Measurements from ENCODE around the gene MUS81. TPM values are rescaled to one million over a fixed set of nuclear protein-coding genes. Genes with fewer than 3 reads are reported as not detected.

Gene MUS81
- total and polyA plus RNA-seq, 2 of the 4 experiments (the other 2 are of a cell fraction), result 23.7 to 47.9 TPM

- Histone ChIP-seq H3K9ac (ENCODE audit: low read depth, low read length) (peak overlapping the region; percentile 78), H3K4me3 (ENCODE audit: insufficient read depth, low read depth, low read length) (peak overlapping the region; percentile 81), H4K5ac (ENCODE audit: low read depth, low read length) (peak overlapping the region; percentile 3; the same call in 1 of the 2 replicates), H3K4me2 (ENCODE audit: low read depth, low read length) (peak overlapping the region; percentile 91), H2AK9ac (replicated peaks; ENCODE audit: low read depth, low read length, poor library complexity) (peak overlapping the region; percentile 98), H3K18ac (ENCODE audit: low read depth, low read length) (no peak overlapping the region), H2AK5ac (ENCODE audit: low read depth, low read length) (peak overlapping the region; percentile 90), H2BK120ac (ENCODE audit: low read depth, low read length) (peak overlapping the region; percentile 11), H3K27ac (ENCODE audit: insufficient read depth, low read length) (peak overlapping the region; percentile 85), H3K9me1 (ENCODE audit: insufficient read depth, low read length) (no peaks in the 10 kb centered on the region), H2BK20ac (ENCODE audit: low read depth, low read length) (no peak overlapping the region), H2BK15ac (ENCODE audit: low read depth, low read length) (no peak overlapping the region; the same call in 2 of the 3 replicates), H4K8ac (ENCODE audit: low read depth in 2 of 2, low read length in 2 of 2) (peak overlapping the region; percentile 74 to 98; a peak in 3 of 4 replicates), H3K36me3 (ENCODE audit: control insufficient read depth, insufficient read depth, low read length) (peaks cover 44% of the 10 kb centered on the region), H4K20me1 (ENCODE audit: insufficient read depth, low read length) (peaks cover 44% of the 10 kb centered on the region), H3K27me3 (ENCODE audit: control insufficient read depth, insufficient read depth, low read length) (no peaks in the 10 kb centered on the region), H2BK5ac (ENCODE audit: low read depth, low read length, poor library complexity, severe bottlenecking) (peak overlapping the region; percentile 27), H3K4ac (ENCODE audit: low read depth, low read length) (peak overlapping the region; percentile 98), H3K56ac (ENCODE audit: extremely low read depth, insufficient read depth, low read length) (0 out of 2 replicates have a peak overlapping the region, but pooled peaks have one; percentile 4), H4K91ac (ENCODE audit: insufficient read depth, low read depth, low read length) (peak overlapping the region; percentile 49), H2AFZ (replicated peaks; ENCODE audit: low read length, poor library complexity) (peak overlapping the region; percentile 99), H3K14ac (replicated peaks; ENCODE audit: low read depth, low read length) (peak overlapping the region; percentile 99), H3K4me1 (ENCODE audit: control insufficient read depth, insufficient read depth, low read length) (peaks cover 13% of the 10 kb centered on the region), H3K9me3 (ENCODE audit: control insufficient read depth, insufficient read depth, low read length) (no peaks in the 10 kb centered on the region), H3K23ac (ENCODE audit: low read depth, low read length) (peak overlapping the region; percentile 99), H3K79me1 (ENCODE audit: low read depth in 1 of 2, low read length in 2 of 2) (peaks cover 9 to 71% of the 10 kb centered on the region in 2 experiments)
- intact Hi-C loops (cut with micrococcal nuclease) (loop anchor here (1.0 to 2.0 kb wide), 4 partner anchors 30 to 102 kb away; partner anchors contain the start of gene SART1), dilution Hi-C loops (cut with HindIII; ENCODE audit: low sequenced_read_pairs, unreplicated experiment) (no loop called here), in situ Hi-C loops (cut with MboI; ENCODE audit: low sequenced_read_pairs) (no loop called here)
- ChIA-PET POLR2A (ENCODE audit: unreplicated experiment) (interaction anchor here (0.5 to 4.4 kb wide), 8 partner anchors 9 to 1109 kb away, joined by 3 to 20 read pairs (median 6); partner anchors contain the start of genes FOSL1 and SF1), CTCF (interaction anchor here (0.7 to 2.1 kb wide), 16 partner anchors 9 to 176 kb away, joined by 3 to 8 read pairs (median 4); partner anchors contain the start of genes EFEMP2, FOSL1, KAT5 and MUS81)
- TSS peak; percentile 4 for BruUV-seq (replicated peaks)
- WGBS, 2 experiments (ENCODE audit: extremely low coverage in 2 of 2, insufficient read length in 1 of 2), result 0% methylated on average over 7 of the region's 23 CpGs; no CpG with 5 or more reads in 1 of the 2 experiments
- DNase-seq (peak; percentile 63), ATAC-seq (ENCODE audit: low read depth) (no peak; the same call in 1 of the 2 replicates)
- no peak for TF ChIP-seq MAFK (IDR thresholded peaks at IDR 0.05; ENCODE audit: low read depth, low read length)
- TF ChIP-seq RFX5 (IDR thresholded peaks at IDR 0.05; ENCODE audit: low read depth, low read length), result 0 out of 2 replicates have a peak, but pooled peaks have one; percentile 10
- peak; percentile 71; the same call in 1 of the 2 replicates for TF ChIP-seq MXI1 (IDR thresholded peaks at IDR 0.05; ENCODE audit: borderline replicate concordance, low read depth, low read length)
These were observed 27.5 kb downstream of the MUS81 start for GRCh38 chr11:65887723-65888162.

All from IMR-90 (cell line).